A673 (cell line): Measurements from ENCODE around the gene HP. TPM values are rescaled to one million over a fixed set of nuclear protein-coding genes. Genes with fewer than 3 reads are reported as not detected.
A peak's percentile ranks its signal among the peaks of the same experiment; 100 is the strongest.

Experiments used
- BruUV-seq: library from RNA; stranded (reverse); fragments of 400-500 nt; replicated peaks from 2 replicates; lab custom pipeline; 2021; lab: Mats Ljungman, UMichigan
- CTCF ChIA-PET: fragments of 300-600 bp; sonication (Branson Sonifier 250); formaldehyde crosslinking; loops from one replicate; lab custom pipeline; 2022; ENCODE audit warnings: antibody characterized with exemption; lab: Charles Lee
- POLR2A ChIA-PET: fragments of 300-600 bp; sonication (Branson Sonifier 250); formaldehyde crosslinking; loops from one replicate; lab custom pipeline; 2022; ENCODE audit warnings: antibody characterized with exemption; ENCODE audit not compliant: low non-redundant PET; lab: Charles Lee
- DNase-seq: peaks from one replicate; pipeline ENCODE4 v3.0.0-alpha.2; 2015; ENCODE audit warnings: low spot score
- H3K27ac ChIP-seq: fragments of 200-600 bp; sonication (generic); 2 replicates; pipeline ENCODE4 v1.5.1; 2016; ENCODE audit warnings: mixed run types, low read depth, mild to moderate bottlenecking, mixed read lengths, antibody characterized with exemption, low read length; ENCODE audit not compliant: poor library complexity, severe bottlenecking
- H3K27me3 ChIP-seq: fragments of 200-600 bp; sonication (generic); replicated peaks from 2 replicates; pipeline ENCODE4 v1.6.1; 2017; ENCODE audit warnings: mixed run types, low read depth, mild to moderate bottlenecking, mixed read lengths, antibody characterized with exemption, low read length; ENCODE audit not compliant: insufficient read depth, poor library complexity
- H3K36me3 ChIP-seq: fragments of 200-600 bp; sonication (generic); 2 replicates; pipeline ENCODE4 v1.6.1; 2016; ENCODE audit warnings: mixed run types, mild to moderate bottlenecking, mixed read lengths, antibody characterized with exemption, low read length; ENCODE audit not compliant: insufficient read depth, poor library complexity, severe bottlenecking
- H3K4me1 ChIP-seq: fragments of 200-600 bp; sonication (generic); 2 replicates; pipeline ENCODE4 v1.6.1; 2017; ENCODE audit warnings: mixed run types, mild to moderate bottlenecking, mixed read lengths, antibody characterized with exemption, low read length; ENCODE audit not compliant: insufficient read depth, poor library complexity, severe bottlenecking
- H3K4me3 ChIP-seq: fragments of 200-600 bp; sonication (generic); 2 replicates; pipeline ENCODE4 v1.5.1; 2016; ENCODE audit warnings: low read depth, mixed run types, mild to moderate bottlenecking, mixed read lengths, low read length; ENCODE audit not compliant: poor library complexity, severe bottlenecking
- H3K9me3 ChIP-seq: fragments of 200-600 bp; sonication (generic); 2 replicates; pipeline ENCODE4 v1.6.1; 2016; ENCODE audit warnings: mixed run types, low read depth, mild to moderate bottlenecking, mixed read lengths, antibody characterized with exemption, low read length; ENCODE audit not compliant: poor library complexity, severe bottlenecking
- CTCF ChIP-seq: fragments of 300-800, 200-600 bp; sonication (generic); conservative IDR thresholded peaks from 2 replicates; pipeline ENCODE4 v1.5.1; 2017; ENCODE audit warnings: low read depth, mild to moderate bottlenecking, antibody characterized with exemption, low read length, moderate library complexity, mixed read lengths
- EZH2 ChIP-seq: fragments of 200-600 bp; sonication (generic); IDR thresholded peaks from 2 replicates; pipeline ENCODE4 v1.6.1; 2017; ENCODE audit warnings: borderline replicate concordance, low read depth, mild to moderate bottlenecking, mixed read lengths, antibody characterized with exemption, low read length; ENCODE audit not compliant: poor library complexity, severe bottlenecking
- intact Hi-C: fragments of 100-400 bp; cut with micrococcal nuclease; formaldehyde crosslinking; loops from one replicate; pipeline ENCODE4 v1.10.0; 2022; ENCODE audit not compliant: unreplicated experiment
- total RNA-seq: library from RNA; stranded (reverse); gene quantifications from 2 replicates; pipeline ENCODE4 v1.2.3, GENCODE V29; 2021

HP gene
- total RNA-seq, 1 experiment from 2014 or later: not detected

DNA sequence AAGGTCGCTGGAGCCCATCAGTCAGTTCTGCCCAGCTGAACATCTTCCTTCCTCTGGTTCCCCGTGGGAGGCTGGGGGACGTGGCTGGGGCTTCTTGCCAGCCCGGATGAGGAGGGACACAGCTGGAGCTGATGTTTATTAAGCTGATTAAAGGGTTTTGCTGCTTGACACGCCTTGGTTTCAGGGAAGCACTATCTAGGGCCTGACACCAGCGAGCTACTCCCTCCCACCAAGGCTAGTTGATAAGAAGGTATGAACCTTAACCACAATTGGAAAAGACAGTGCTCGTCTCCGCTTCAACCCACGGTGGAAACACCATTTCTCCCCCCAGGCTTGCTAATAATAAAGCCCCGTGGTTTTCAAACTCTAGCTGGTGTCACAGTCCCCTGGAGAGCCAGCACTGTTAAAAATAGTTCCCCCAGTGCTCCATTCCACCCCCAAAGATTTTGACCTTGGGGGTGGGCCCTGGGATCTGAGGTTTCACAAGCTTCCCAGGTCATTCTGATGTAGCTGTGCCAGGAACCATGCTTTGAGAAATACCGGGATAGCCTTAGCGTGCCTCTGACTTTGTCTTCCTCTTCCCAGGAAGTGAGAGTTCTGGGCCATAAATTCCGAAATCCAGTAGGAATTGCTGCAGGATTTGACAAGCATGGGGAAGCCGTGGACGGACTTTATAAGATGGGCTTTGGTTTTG, 40.3 kb upstream of the HP start:
- ChIA-PET CTCF (no interaction called here), POLR2A (no interaction called here)
- BruUV-seq: no TSS peak
- DNase-seq: peak; percentile 60
- TF ChIP-seq CTCF: no peak
- no peak for TF ChIP-seq EZH2
- intact Hi-C loops: no loop called here
- H3K27me3 ChIP-seq: no peaks in the 10 kb centered on the region
- H3K9me3 ChIP-seq: no peaks in the 10 kb centered on the region
- peaks cover 14% of the 10 kb centered on the region for H3K4me1 ChIP-seq
- no peak overlapping the region for H3K4me3 ChIP-seq
- no peaks in the 10 kb centered on the region for H3K36me3 ChIP-seq
- peak overlapping the region; percentile 13 for H3K27ac ChIP-seq

- Histone ChIP-seq H3K27me3 (no peaks in the 10 kb centered on the region), H3K27ac (no peak overlapping the region), H3K36me3 (no peaks in the 10 kb centered on the region), H3K9me3 (no peaks in the 10 kb centered on the region), H3K4me3 (no peak overlapping the region), H3K4me1 (peaks cover 14% of the 10 kb centered on the region)
- no peak for TF ChIP-seq EZH2
- no peak for TF ChIP-seq CTCF
- no peak for DNase-seq
- no TSS peak for BruUV-seq
- intact Hi-C loops: no loop called here
- ChIA-PET POLR2A (no interaction called here), CTCF (no interaction called here)
Observed at GRCh38 chr16:72014675-72015074, 39.6 kb upstream of the HP start.

DNA sequence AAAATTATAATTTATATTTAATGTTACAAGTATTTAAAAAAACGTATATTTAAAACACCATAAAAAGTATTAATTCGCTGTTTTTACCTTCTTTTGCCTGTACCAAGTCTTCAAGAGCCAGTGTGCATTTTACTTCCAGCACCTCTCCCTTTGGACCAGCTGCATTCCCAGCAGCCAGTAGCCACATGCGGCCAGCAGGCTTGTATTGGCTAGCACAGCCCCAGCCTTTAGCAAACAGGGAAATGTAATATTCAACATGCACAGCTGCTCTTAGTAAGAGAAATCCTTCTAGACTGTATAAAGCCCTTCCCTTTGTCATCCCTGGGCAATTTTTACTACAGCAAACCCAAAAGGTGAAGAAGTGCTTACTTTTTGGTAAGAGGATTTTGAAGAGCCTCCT, 39.2 kb upstream of the HP start:
- Histone ChIP-seq H3K27me3 (no peaks in the 10 kb centered on the region), H3K36me3 (no peaks in the 10 kb centered on the region), H3K9me3 (no peaks in the 10 kb centered on the region), H3K27ac (no peak overlapping the region), H3K4me1 (peaks cover 14% of the 10 kb centered on the region), H3K4me3 (no peak overlapping the region)
- BruUV-seq: no TSS peak
- DNase-seq: no peak
- ChIA-PET CTCF (no interaction called here), POLR2A (no interaction called here)
- TF ChIP-seq EZH2: no peak
- no peak for TF ChIP-seq CTCF
- intact Hi-C loops: no loop called here
